Measurements from ENCODE around the gene TRIM50. TPM values are rescaled to one million over a fixed set of nuclear protein-coding genes. Genes with fewer than 3 reads are reported as not detected.

The TRIM50 gene
- total RNA-seq, 2 donors from 2014 or later, result not detected

DNA sequence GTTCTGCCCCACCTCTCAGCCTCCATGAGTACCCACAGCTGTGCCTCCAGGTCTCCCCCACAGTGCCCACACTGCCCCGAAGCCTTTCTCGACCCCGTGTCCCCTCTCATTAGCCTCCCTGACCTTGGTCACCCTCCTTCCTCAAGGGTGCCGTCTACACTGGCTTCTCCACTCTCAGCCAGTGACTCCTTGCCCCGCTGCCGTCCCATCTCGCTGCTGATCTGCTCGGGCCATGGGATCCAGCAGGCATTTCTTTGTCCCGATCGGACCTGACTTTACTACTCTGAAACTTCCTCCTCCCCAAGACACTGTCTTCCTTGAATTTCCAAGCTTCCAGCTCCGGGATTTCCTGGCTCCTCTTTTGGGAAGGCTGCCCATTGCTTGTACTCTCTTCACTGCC, 31.4 kb upstream of the TRIM50 start:
- Mint-ChIP-seq H3K4me1 (no peaks in the 10 kb centered on the region), H3K27me3 (peaks cover 39% of the 10 kb centered on the region), H3K36me3 (ENCODE audit: low read depth) (peaks cover 4% of the 10 kb centered on the region), H3K4me3 (no peak overlapping the region), H3K27ac (no peak overlapping the region)
- no peak for DNase-seq
- ATAC-seq, result no peak
- no peaks in the 10 kb centered on the region for H3K9me3 ChIP-seq (ENCODE audit: control insufficient read depth, low read length, poor library complexity, severe bottlenecking)

DNA sequence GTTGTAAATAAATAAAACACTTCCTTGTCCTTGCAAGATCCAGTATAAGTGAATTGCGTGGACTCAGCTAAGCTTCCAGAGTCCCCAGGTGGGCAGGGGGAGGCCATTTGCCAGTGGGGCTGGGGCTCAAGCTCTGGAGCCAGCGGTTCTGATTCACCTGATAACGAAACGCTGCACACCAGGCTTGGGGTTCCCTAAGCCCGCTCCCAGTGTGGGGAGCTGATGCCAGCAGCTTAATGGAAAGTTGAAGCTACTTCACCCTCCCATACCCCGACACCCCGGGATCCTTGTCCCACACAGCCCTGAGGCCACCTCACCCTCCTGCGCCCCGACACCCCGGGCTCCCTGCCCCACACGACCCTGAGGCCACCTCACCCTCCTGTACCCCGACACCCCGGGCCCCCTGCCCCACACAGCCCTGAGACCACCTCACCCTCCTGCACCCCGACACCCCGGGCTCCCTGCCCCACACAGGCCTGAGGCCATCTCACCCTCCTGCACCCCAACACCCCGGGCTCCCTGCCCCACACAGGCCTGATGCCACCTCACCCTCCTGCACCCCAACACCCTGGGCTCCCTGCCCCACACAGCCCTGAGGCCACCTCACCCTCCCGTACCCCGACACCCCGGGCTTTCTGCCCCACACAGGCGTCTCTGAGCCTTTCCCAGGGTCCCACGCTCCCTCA, 30.9 kb upstream of the TRIM50 start:
- ATAC-seq (no peak), DNase-seq (no peak)
- Mint-ChIP-seq H3K27me3 (peaks cover 39% of the 10 kb centered on the region), H3K36me3 (ENCODE audit: low read depth) (peaks cover 4% of the 10 kb centered on the region), H3K27ac (no peak overlapping the region), H3K4me1 (no peaks in the 10 kb centered on the region), H3K4me3 (no peak overlapping the region)
- H3K9me3 ChIP-seq (ENCODE audit: control insufficient read depth, low read length, poor library complexity, severe bottlenecking), result no peaks in the 10 kb centered on the region

- H3K9me3 ChIP-seq (ENCODE audit: control insufficient read depth, low read length, poor library complexity, severe bottlenecking), result no peaks in the 10 kb centered on the region
- peaks cover 3% of the 10 kb centered on the region for H3K36me3 Mint-ChIP-seq (ENCODE audit: low read depth)
- no peak for ATAC-seq
- DNase-seq, result no peak
- H3K4me1 Mint-ChIP-seq, result no peaks in the 10 kb centered on the region
- no peak overlapping the region for H3K4me3 Mint-ChIP-seq
- H3K27me3 Mint-ChIP-seq, result peaks cover 27% of the 10 kb centered on the region
- H3K27ac Mint-ChIP-seq, result no peak overlapping the region
Measured at GRCh38 chr7:73356159-73356558, 28.3 kb upstream of the TRIM50 start.

DNA sequence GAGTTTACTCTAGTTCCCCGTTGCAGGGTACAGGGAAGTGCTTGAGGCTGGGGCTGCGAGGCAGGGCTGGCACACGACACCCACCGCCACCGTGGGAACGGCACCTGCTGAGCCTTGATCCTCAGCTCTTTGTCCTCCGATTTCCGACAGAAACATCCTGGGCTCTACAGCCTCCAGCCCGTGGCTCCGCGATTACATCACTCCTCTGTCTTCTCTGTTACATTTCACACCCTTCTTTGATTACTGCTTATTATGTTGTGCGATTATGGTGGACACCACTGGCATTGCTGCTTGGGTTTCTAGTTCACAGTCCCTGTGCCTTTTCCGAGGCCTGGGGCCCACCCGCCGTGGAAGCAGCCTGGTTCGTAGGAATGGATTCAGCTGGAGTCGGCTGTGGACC, 26.9 kb upstream of the TRIM50 start:
- H3K4me1 Mint-ChIP-seq, result no peaks in the 10 kb centered on the region
- H3K27ac Mint-ChIP-seq, result peak overlapping the region; percentile 11
- DNase-seq (no peak), ATAC-seq (no peak)
- H3K4me3 Mint-ChIP-seq, result no peak overlapping the region
- H3K9me3 ChIP-seq (ENCODE audit: control insufficient read depth, low read length, poor library complexity, severe bottlenecking), result no peaks in the 10 kb centered on the region
- peaks cover 3% of the 10 kb centered on the region for H3K36me3 Mint-ChIP-seq (ENCODE audit: low read depth)
- peaks cover 19% of the 10 kb centered on the region for H3K27me3 Mint-ChIP-seq

DNA sequence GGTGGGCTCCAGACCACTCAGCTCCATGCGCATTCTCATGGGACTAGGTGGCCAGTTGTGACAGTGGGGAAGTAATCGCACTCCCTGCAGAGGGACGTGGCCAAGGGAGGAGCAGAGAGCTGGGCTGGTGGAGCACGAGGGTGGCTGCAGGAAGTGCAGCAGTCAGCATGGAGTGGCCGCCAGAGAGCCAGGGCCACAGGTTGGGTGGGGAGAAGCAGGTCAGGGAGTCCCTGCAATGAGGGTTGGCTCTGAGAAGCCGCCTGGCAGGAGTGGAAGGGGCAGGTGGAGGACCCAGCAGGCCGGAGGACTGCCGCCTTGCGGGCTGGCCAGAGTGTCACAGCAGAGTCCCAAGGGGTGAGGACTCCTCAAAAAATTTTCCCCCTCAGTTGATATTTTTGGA, 26.3 kb upstream of the TRIM50 start:
- Mint-ChIP-seq H3K27ac (peak overlapping the region; percentile 29), H3K36me3 (ENCODE audit: low read depth) (no peaks in the 10 kb centered on the region), H3K4me1 (no peaks in the 10 kb centered on the region), H3K27me3 (peaks cover 13% of the 10 kb centered on the region), H3K4me3 (no peak overlapping the region)
- no peak for DNase-seq
- H3K9me3 ChIP-seq (ENCODE audit: control insufficient read depth, low read length, poor library complexity, severe bottlenecking), result no peaks in the 10 kb centered on the region
- ATAC-seq, result no peak

- DNase-seq, result no peak
- H3K36me3 Mint-ChIP-seq (ENCODE audit: low read depth), result no peaks in the 10 kb centered on the region
- no peaks in the 10 kb centered on the region for H3K9me3 ChIP-seq (ENCODE audit: control insufficient read depth, low read length, poor library complexity, severe bottlenecking)
- no peak overlapping the region for H3K4me3 Mint-ChIP-seq
- peaks cover 15% of the 10 kb centered on the region for H3K27me3 Mint-ChIP-seq
- no peak for ATAC-seq
- H3K27ac Mint-ChIP-seq, result no peak overlapping the region
- H3K4me1 Mint-ChIP-seq, result no peaks in the 10 kb centered on the region
Measured at GRCh38 chr7:73353243-73353642, 25.4 kb upstream of the TRIM50 start.

DNA sequence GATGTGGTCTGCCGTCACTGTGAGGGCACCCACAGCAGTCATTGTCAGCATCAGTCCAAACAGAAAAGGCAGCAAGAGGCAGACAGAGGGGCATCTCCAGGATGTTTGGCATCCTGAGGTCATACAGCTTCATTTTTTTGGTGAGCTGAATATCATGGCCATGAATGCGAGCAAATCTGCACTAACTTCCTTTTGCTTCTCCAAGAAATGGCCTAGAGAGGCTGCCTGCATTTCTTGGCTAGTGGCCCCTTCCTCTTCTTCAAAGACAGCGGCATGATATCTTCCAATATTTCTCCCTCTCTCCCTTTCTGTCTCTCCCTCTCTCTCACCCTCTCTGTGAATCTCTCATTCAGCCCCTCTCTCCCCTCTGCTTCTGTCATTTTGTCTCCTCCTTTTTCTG, 24.9 kb upstream of the TRIM50 start:
- DNase-seq (no peak), ATAC-seq (no peak)
- Mint-ChIP-seq H3K36me3 (ENCODE audit: low read depth) (no peaks in the 10 kb centered on the region), H3K4me3 (no peak overlapping the region), H3K4me1 (no peaks in the 10 kb centered on the region), H3K27ac (no peak overlapping the region), H3K27me3 (peaks cover 15% of the 10 kb centered on the region)
- no peaks in the 10 kb centered on the region for H3K9me3 ChIP-seq (ENCODE audit: control insufficient read depth, low read length, poor library complexity, severe bottlenecking)

DNA sequence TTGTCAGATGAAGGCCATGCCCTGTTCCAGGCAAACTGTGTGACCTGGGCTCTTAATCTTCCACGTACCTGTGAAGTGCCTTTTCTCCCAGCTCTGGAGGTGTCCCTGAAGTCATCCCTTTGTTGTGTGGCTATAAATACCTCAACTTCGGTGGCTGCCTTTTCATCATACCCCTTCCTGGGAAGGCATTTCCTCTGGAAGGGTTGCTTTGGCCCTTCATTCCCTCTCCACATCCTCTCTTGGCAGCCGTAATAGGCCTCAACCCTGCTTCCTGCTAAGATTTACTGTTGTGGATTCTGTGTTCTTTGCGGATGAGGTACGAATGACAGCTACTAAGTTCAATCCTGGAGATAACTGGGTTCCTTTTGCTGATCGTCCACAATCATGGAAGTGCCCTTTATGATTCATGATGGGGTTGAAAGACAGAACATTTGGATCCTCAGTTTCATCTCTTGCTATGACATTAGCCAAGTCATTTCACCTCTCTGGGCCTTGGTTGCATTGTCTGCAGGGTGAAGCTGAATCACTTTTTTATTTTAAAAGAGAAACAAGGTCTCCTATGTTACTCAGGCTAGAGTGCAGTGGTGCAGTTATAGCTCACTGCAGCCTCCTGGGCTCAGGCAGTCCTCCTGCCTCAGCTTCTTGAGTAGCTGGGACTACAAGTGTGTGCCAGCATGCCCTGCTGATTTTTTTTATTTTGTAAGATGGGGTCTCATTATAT, 23.7 kb upstream of the TRIM50 start:
- Mint-ChIP-seq H3K27me3 (peaks cover 16% of the 10 kb centered on the region), H3K27ac (peak overlapping the region; percentile 43), H3K4me3 (no peak overlapping the region), H3K4me1 (no peaks in the 10 kb centered on the region), H3K36me3 (ENCODE audit: low read depth) (no peaks in the 10 kb centered on the region)
- no peaks in the 10 kb centered on the region for H3K9me3 ChIP-seq (ENCODE audit: control insufficient read depth, low read length, poor library complexity, severe bottlenecking)
- no peak for DNase-seq
- ATAC-seq, result no peak

- no peaks in the 10 kb centered on the region for H3K36me3 Mint-ChIP-seq (ENCODE audit: low read depth)
- no peak for ATAC-seq
- no peak overlapping the region for H3K27ac Mint-ChIP-seq
- peaks cover 27% of the 10 kb centered on the region for H3K27me3 Mint-ChIP-seq
- H3K4me3 Mint-ChIP-seq, result no peak overlapping the region
- no peaks in the 10 kb centered on the region for H3K9me3 ChIP-seq (ENCODE audit: control insufficient read depth, low read length, poor library complexity, severe bottlenecking)
- DNase-seq, result no peak
- no peaks in the 10 kb centered on the region for H3K4me1 Mint-ChIP-seq
Measured at GRCh38 chr7:73350306-73351068, 22.6 kb upstream of the TRIM50 start.

GRCh38 chr7:73349763-73350162, 21.9 kb upstream of the TRIM50 start:
- no peaks in the 10 kb centered on the region for H3K4me1 Mint-ChIP-seq
- H3K9me3 ChIP-seq (ENCODE audit: control insufficient read depth, low read length, poor library complexity, severe bottlenecking), result no peaks in the 10 kb centered on the region
- DNase-seq, result no peak
- no peak overlapping the region for H3K4me3 Mint-ChIP-seq
- no peak overlapping the region for H3K27ac Mint-ChIP-seq
- peaks cover 23% of the 10 kb centered on the region for H3K27me3 Mint-ChIP-seq
- no peaks in the 10 kb centered on the region for H3K36me3 Mint-ChIP-seq (ENCODE audit: low read depth)
- no peak for ATAC-seq

DNA sequence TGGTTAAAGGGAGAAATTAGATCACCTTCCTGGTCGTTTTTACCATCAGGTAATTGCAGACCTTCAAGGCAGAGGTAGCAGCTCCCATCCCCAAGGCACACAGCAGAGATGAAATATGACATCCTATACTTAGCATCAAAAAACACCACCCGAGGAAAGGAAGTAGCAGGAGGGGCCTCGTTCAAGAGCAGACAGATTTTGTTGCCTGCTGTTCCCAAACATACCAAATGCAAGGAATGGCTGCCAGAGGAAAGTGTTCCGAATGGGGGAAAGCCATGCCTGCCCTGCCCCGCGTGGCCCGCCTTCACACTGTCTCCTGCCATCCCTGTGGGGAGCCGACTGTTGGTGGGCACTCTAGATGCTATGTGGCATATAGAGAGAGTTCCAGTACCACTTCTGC, 18.1 kb upstream of the TRIM50 start:
- Mint-ChIP-seq H3K4me1 (no peaks in the 10 kb centered on the region), H3K27me3 (peaks cover 45% of the 10 kb centered on the region), H3K27ac (no peak overlapping the region), H3K4me3 (no peak overlapping the region), H3K36me3 (ENCODE audit: low read depth) (no peaks in the 10 kb centered on the region)
- ATAC-seq (no peak), DNase-seq (no peak)
- no peaks in the 10 kb centered on the region for H3K9me3 ChIP-seq (ENCODE audit: control insufficient read depth, low read length, poor library complexity, severe bottlenecking)

DNA sequence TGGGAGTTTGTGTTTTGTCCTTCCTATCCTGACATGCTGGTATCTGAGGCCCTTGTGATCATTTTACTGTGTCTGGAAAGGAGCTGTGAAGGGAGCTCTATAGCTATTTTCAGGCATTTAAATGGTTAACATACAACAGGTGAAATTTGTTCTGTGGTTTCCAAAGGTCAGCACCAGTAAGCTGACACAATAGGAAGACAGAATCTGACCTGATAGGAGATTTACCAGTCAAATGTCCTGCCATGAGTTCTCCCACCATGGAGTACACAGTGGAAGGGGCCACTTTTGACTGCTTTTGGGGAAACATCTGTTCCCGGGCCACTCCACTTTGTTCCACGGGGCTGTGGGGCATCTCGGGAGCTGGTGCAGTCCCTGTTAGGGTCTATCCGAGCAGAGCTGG, 17.7 kb upstream of the TRIM50 start:
- no peak for ATAC-seq
- H3K27ac Mint-ChIP-seq, result no peak overlapping the region
- no peaks in the 10 kb centered on the region for H3K36me3 Mint-ChIP-seq (ENCODE audit: low read depth)

DNA sequence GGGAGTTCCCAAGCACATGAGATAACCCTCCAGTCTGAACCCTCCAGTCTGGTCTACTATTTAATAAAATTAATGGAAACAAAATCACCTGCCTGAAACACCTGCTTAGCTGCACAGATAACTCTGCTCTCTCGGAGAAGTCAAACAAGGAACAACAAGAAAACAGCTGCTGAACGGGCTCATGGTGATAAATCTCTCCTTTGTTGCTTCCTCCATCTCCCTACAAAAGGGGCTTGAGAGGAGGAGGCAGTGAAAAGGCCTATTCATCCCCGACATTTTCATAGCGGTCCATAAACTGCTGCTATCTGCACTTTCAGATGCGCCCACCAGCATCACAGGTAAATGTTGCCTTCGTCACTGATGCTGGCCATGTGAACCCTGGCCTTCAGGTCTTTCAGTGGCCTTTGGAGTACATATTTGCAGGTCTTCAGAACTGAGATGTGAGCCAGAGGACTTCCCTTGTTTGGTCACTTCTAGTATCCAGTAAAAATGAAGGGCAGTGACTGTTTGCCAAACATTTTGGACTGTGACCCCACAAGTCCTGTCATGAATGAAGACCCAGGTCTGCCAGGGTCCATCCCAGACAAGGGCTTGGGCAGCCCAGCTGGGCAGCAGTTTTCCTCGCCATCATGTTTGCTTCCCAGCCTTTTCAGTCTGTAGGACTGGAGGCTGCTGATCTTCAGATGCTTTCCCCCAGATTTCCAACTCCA, 15.9 kb upstream of the TRIM50 start:
- H3K9me3 ChIP-seq (ENCODE audit: control insufficient read depth, low read length, poor library complexity, severe bottlenecking), result no peaks in the 10 kb centered on the region
- peaks cover 45% of the 10 kb centered on the region for H3K27me3 Mint-ChIP-seq
- DNase-seq (no peak), ATAC-seq (no peak)
- H3K27ac Mint-ChIP-seq, result no peak overlapping the region
- no peaks in the 10 kb centered on the region for H3K4me1 Mint-ChIP-seq
- H3K4me3 Mint-ChIP-seq, result no peak overlapping the region
- H3K36me3 Mint-ChIP-seq (ENCODE audit: low read depth), result no peaks in the 10 kb centered on the region

More for the DNA sequence above, 17.7 kb upstream of the TRIM50 start:
- H3K9me3 ChIP-seq (ENCODE audit: control insufficient read depth, low read length, poor library complexity, severe bottlenecking), result no peaks in the 10 kb centered on the region
- Mint-ChIP-seq H3K27me3 (peaks cover 45% of the 10 kb centered on the region), H3K4me1 (no peaks in the 10 kb centered on the region), H3K4me3 (no peak overlapping the region)
- no peak for DNase-seq

Data from T-helper 17 cell (primary cell).